GM20000 (cell line): ENCODE data around the gene AUH.

Experiments
- DNase-seq: peaks from one replicate; pipeline ENCODE4 v3.0.0; 2012; ENCODE audit warnings: low spot score
- CTCF ChIP-seq: IDR thresholded peaks from 2 replicates; pipeline ENCODE4 v1.5.1; 2012; ENCODE audit warnings: mild to moderate bottlenecking, control low read depth; ENCODE audit errors: extremely low read depth, missing control alignments

The AUH gene

GRCh38 chr9:91217388-91217787 is 144.3 kb downstream of the AUH start:
- TF ChIP-seq CTCF = no peak
- DNase-seq = no peak

- no peak for DNase-seq
- no peak for TF ChIP-seq CTCF
Measured at GRCh38 chr9:91214867-91215266, 146.9 kb downstream of the AUH start.

GRCh38 chr9:91214086-91214485 is 147.6 kb downstream of the AUH start:
- no peak for TF ChIP-seq CTCF
- no peak for DNase-seq

GRCh38 chr9:91212596-91213243 is 149.0 kb downstream of the AUH start:
- no peak for DNase-seq
- no peak for TF ChIP-seq CTCF

GRCh38 chr9:91211919-91212318 is 149.8 kb downstream of the AUH start:
- no peak for TF ChIP-seq CTCF
- DNase-seq = no peak

GRCh38 chr9:91211414-91211813 is 150.3 kb downstream of the AUH start:
- DNase-seq = no peak
- TF ChIP-seq CTCF = no peak

DNA sequence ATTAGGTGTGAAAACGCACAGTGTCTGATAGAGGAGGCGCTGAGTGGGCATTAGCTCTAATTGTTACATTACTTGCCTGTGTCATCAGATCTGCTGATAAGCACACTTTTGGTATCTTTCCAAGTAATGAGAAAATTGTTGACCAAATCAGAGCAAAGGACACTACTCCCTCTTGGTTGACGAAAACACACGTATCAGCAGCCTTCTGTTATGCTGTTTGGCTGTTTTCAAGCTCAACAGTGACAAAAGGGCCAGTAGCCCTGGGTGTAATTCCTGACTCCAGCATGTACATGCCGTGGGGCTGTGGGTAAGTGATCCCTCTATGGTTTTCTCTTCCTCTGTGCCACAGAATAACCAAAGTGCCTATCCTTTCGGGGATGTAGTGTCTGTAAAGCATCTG is 151.4 kb downstream of the AUH start:
- TF ChIP-seq CTCF = no peak
- no peak for DNase-seq

GRCh38 chr9:91208837-91209236 is 152.9 kb downstream of the AUH start:
- no peak for DNase-seq
- TF ChIP-seq CTCF = no peak
